ENCODE measurements around the gene PPARD.
A peak's percentile ranks its signal among the peaks of the same experiment; 100 is the strongest.

Gene PPARD

GRCh38 chr6:35357677-35358076, 15.3 kb downstream of the PPARD start:
- no peaks in the 10 kb centered on the region for H3K27me3 ChIP-seq

GRCh38 chr6:35358086-35358485, 15.7 kb downstream of the PPARD start:
- H3K4me3 ChIP-seq: no peak overlapping the region
- no peak overlapping the region for H3K27ac ChIP-seq
- no peaks in the 10 kb centered on the region for H3K9me3 ChIP-seq (replicated peaks in 1 of 11)
- peaks cover 44 to 84% (median 55%) of the 10 kb centered on the region in 10 experiments for H3K4me1 ChIP-seq
- peak overlapping the region in 5 of 11 experiments; percentile 73 to 94 (median 90); a peak in 9 of 22 replicates for H3K4me2 ChIP-seq
- peak overlapping the region in 2 of 11 experiments; percentile 8 to 15; a peak in 2 of 22 replicates for H3K9ac ChIP-seq
- H3K36me3 ChIP-seq: peaks cover 37 to 78% (median 62%) of the 10 kb centered on the region in 11 experiments
- TF ChIP-seq Cebpa-rat (IDR thresholded peaks at IDR 0.05): no peak
- peaks cover 7 to 100% (median 48%) of the 10 kb centered on the region in 11 experiments; a peak in 15 of 22 replicates for H4K20me1 ChIP-seq
- H3K27me3 ChIP-seq: no peaks in the 10 kb centered on the region

More at GRCh38 chr6:35357677-35358076, 15.3 kb downstream of the PPARD start:
- H3K4me3 ChIP-seq: no peak overlapping the region
- peaks cover 7 to 100% (median 45%) of the 10 kb centered on the region in 11 experiments; a peak in 15 of 22 replicates for H4K20me1 ChIP-seq
- peak overlapping the region in 4 of 11 experiments; percentile 88 to 94 (median 92); a peak in 7 of 22 replicates for H3K4me2 ChIP-seq
- no peak for TF ChIP-seq Cebpa-rat (IDR thresholded peaks at IDR 0.05)
- no peak overlapping the region for H3K27ac ChIP-seq
- peaks cover 40 to 84% (median 50%) of the 10 kb centered on the region in 10 experiments for H3K4me1 ChIP-seq
- H3K9me3 ChIP-seq (replicated peaks in 1 of 11): no peaks in the 10 kb centered on the region
- peaks cover 41 to 83% (median 66%) of the 10 kb centered on the region in 11 experiments for H3K36me3 ChIP-seq
- peak overlapping the region in 1 of 11 experiments; percentile 15; a peak in 1 of 22 replicates for H3K9ac ChIP-seq

DNA sequence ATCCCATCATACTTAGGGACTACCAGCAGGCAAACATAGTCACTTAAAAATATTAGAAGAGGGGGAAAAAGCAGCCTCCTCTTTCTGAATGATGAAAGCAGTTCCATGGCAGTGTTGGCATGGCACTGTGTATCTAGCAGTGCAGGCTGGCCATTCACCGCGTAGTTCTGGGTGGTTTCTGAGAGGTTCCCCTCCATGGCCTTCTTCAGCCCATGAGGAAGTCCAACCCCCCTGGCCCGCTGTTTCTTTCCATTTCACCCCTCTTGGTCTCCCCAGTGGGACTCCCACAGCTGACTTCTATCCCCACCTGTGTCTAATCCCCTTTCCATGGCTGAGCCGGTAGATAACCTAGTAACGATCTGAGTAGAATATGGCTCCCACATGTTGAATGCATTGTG, 17.0 kb downstream of the PPARD start:
- Histone ChIP-seq H3K36me3 (peaks cover 27 to 66% (median 50%) of the 10 kb centered on the region in 11 experiments), H4K20me1 (peaks cover 7 to 100% (median 50%) of the 10 kb centered on the region in 11 experiments; a peak in 15 of 22 replicates), H3K4me1 (peaks cover 57 to 95% (median 67%) of the 10 kb centered on the region in 10 experiments), H3K27me3 (no peaks in the 10 kb centered on the region), H3K4me2 (peak overlapping the region; percentile 16 to 94 (median 73); a peak in 21 of 22 replicates), H3K27ac (peak overlapping the region in 5 of 11 experiments; percentile 10 to 90 (median 25); a peak in 7 of 22 replicates), H3K9me3 (replicated peaks in 1 of 11) (no peaks in the 10 kb centered on the region), H3K9ac (no peak overlapping the region; a peak in 1 of 22 replicates), H3K4me3 (no peak overlapping the region)
- no peak for TF ChIP-seq Cebpa-rat (IDR thresholded peaks at IDR 0.05)

GRCh38 chr6:35359744-35360348, 17.5 kb downstream of the PPARD start:
- Histone ChIP-seq H3K4me2 (peak overlapping the region; percentile 46 to 94 (median 73)), H3K4me1 (peaks cover 58 to 95% (median 72%) of the 10 kb centered on the region in 10 experiments), H3K27me3 (no peaks in the 10 kb centered on the region), H3K27ac (peak overlapping the region in 8 of 11 experiments; percentile 21 to 90 (median 30); a peak in 9 of 22 replicates), H3K36me3 (peaks cover 24 to 61% (median 45%) of the 10 kb centered on the region in 11 experiments), H3K9me3 (replicated peaks in 1 of 11) (no peaks in the 10 kb centered on the region), H4K20me1 (peaks cover 7 to 100% (median 50%) of the 10 kb centered on the region in 11 experiments; a peak in 15 of 22 replicates), H3K4me3 (no peak overlapping the region), H3K9ac (peak overlapping the region in 3 of 11 experiments; percentile 14 to 33 (median 27); a peak in 4 of 22 replicates)
- no peak for TF ChIP-seq Cebpa-rat (IDR thresholded peaks at IDR 0.05)

GRCh38 chr6:35360349-35361138, 18.2 kb downstream of the PPARD start:
- no peaks in the 10 kb centered on the region for H3K27me3 ChIP-seq
- H3K27ac ChIP-seq: peak overlapping the region in 10 of 11 experiments; percentile 28 to 90 (median 48); a peak in 16 of 22 replicates
- no peaks in the 10 kb centered on the region for H3K9me3 ChIP-seq (replicated peaks in 1 of 11)
- TF ChIP-seq Cebpa-rat (IDR thresholded peaks at IDR 0.05): no peak
- peak overlapping the region in 10 of 11 experiments; percentile 18 to 40 (median 33); a peak in 12 of 22 replicates for H3K9ac ChIP-seq
- peaks cover 58 to 98% (median 79%) of the 10 kb centered on the region in 10 experiments for H3K4me1 ChIP-seq
- peaks cover 7 to 100% (median 50%) of the 10 kb centered on the region in 11 experiments; a peak in 15 of 22 replicates for H4K20me1 ChIP-seq
- H3K4me2 ChIP-seq: peak overlapping the region; percentile 46 to 94 (median 73)
- H3K36me3 ChIP-seq: peaks cover 19 to 59% (median 41%) of the 10 kb centered on the region in 11 experiments
- H3K4me3 ChIP-seq: no peak overlapping the region

DNA sequence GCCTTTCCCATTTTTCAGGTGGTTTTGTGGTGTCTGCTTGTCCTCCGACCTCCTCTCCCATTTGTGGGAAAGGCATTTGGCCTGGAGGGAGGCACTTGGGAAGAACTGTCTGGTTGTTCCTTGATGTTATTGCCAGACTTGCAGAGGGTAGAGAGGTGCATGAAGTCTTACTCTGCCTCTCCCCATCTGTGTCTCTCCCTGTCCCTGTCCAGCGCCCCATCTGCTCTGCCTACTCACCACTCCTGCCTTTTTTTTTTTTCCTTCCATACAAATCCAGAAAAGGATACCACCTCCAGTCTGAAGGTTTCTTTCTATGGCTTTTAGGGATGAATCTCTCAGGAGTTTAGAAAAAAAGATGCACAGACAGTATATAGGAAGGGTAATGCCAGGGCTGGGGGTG, 19.8 kb downstream of the PPARD start:
- Histone ChIP-seq H3K36me3 (peaks cover 7 to 55% (median 28%) of the 10 kb centered on the region in 11 experiments; a peak in 21 of 22 replicates), H3K27ac (peak overlapping the region in 10 of 11 experiments; percentile 54 to 90 (median 80); a peak in 19 of 22 replicates), H3K9ac (peak overlapping the region in 10 of 11 experiments; percentile 23 to 80 (median 70); a peak in 15 of 22 replicates), H3K4me3 (peak overlapping the region in 1 of 10 experiments; percentile 55; a peak in 1 of 20 replicates), H3K27me3 (no peaks in the 10 kb centered on the region), H3K4me2 (peak overlapping the region; percentile 71 to 94 (median 89)), H3K4me1 (peaks cover 58 to 100% (median 96%) of the 10 kb centered on the region in 10 experiments), H4K20me1 (peaks cover 7 to 100% (median 39%) of the 10 kb centered on the region in 11 experiments; a peak in 15 of 22 replicates), H3K9me3 (replicated peaks in 1 of 11) (no peaks in the 10 kb centered on the region)
- no peak for TF ChIP-seq Cebpa-rat (IDR thresholded peaks at IDR 0.05)

- Histone ChIP-seq H3K4me3 (peak overlapping the region in 6 of 10 experiments; percentile 6 to 55 (median 12); a peak in 9 of 20 replicates), H3K36me3 (peaks cover 6 to 49% (median 19%) of the 10 kb centered on the region in 11 experiments; a peak in 16 of 22 replicates), H3K9me3 (replicated peaks in 1 of 11) (no peaks in the 10 kb centered on the region; a peak in 1 of 22 replicates), H3K4me1 (peaks cover 67 to 100% (median 99%) of the 10 kb centered on the region in 10 experiments), H3K27me3 (no peaks in the 10 kb centered on the region), H3K27ac (peak overlapping the region; percentile 36 to 90 (median 77); a peak in 21 of 22 replicates), H3K9ac (peak overlapping the region; percentile 48 to 80 (median 68); a peak in 21 of 22 replicates), H3K4me2 (peak overlapping the region; percentile 71 to 94 (median 89)), H4K20me1 (peaks cover 6 to 100% (median 33%) of the 10 kb centered on the region in 11 experiments; a peak in 15 of 22 replicates)
- TF ChIP-seq Cebpa-rat (IDR thresholded peaks at IDR 0.05): no peak
These were observed 21.0 kb downstream of the PPARD start for GRCh38 chr6:35363293-35363750.

All from BLaER1 treated with 17β-estradiol and CSF1 and Interleukin-3, amounts not matched to agents 10 nM and 100 nM (cell line).